Trophoblast cell (in vitro differentiated cells and primary cell): Measurements from ENCODE around the gene CAV1.

ENCODE experiments used
- DNase-seq, 2 donors: peaks; one replicate each; pipeline ENCODE4 v3.0.0-alpha.2; 2016
- H2AFZ ChIP-seq: 2 replicates; pipeline ENCODE4 v1.6.1; 2013; ENCODE audit warnings: low read length, moderate library complexity, mild to moderate bottlenecking; ENCODE audit not compliant: insufficient read depth, poor library complexity
- H2AK5ac ChIP-seq: 2 replicates; pipeline ENCODE4 v1.6.1; 2013; ENCODE audit warnings: mild to moderate bottlenecking, low read length
- H2BK120ac ChIP-seq: 2 replicates; pipeline ENCODE4 v1.6.1; 2013; ENCODE audit warnings: low read length, mild to moderate bottlenecking, moderate library complexity; ENCODE audit not compliant: insufficient read depth, poor library complexity
- H2BK12ac ChIP-seq: 2 replicates; pipeline ENCODE4 v1.6.1; 2013; ENCODE audit warnings: mild to moderate bottlenecking, low read length, moderate library complexity
- H2BK5ac ChIP-seq: 2 replicates; pipeline ENCODE4 v1.6.1; 2013; ENCODE audit warnings: low read length, low read depth, moderate library complexity, mild to moderate bottlenecking; ENCODE audit not compliant: poor library complexity
- H3K14ac ChIP-seq: 2 replicates; pipeline ENCODE4 v1.6.1; 2013; ENCODE audit warnings: mild to moderate bottlenecking, low read length
- H3K18ac ChIP-seq: 2 replicates; pipeline ENCODE4 v1.6.1; 2013; ENCODE audit warnings: mild to moderate bottlenecking, low read length
- H3K23ac ChIP-seq: 2 replicates; pipeline ENCODE4 v1.6.1; 2013; ENCODE audit warnings: low read length
- H3K27ac ChIP-seq: 2 replicates; pipeline ENCODE4 v1.5.1; 2013; ENCODE audit warnings: low read depth, mild to moderate bottlenecking, inconsistent platforms, low read length, moderate library complexity
- H3K27me3 ChIP-seq: 2 replicates; pipeline ENCODE4 v1.6.1; 2013; ENCODE audit warnings: inconsistent platforms, mild to moderate bottlenecking, low read length, moderate library complexity; ENCODE audit not compliant: insufficient read depth
- H3K36me3 ChIP-seq, 2 experiments: 1 replicate in 1 of 2; 2 replicates in 1 of 2; pipeline ENCODE4 v1.6.1; 2013; ENCODE audit warnings: low read length in 2 of 2, mild to moderate bottlenecking in 2 of 2, moderate library complexity in 1 of 2; ENCODE audit not compliant: insufficient read depth in 2 of 2, control insufficient read depth in 1 of 2
- H3K4ac ChIP-seq: 2 replicates; pipeline ENCODE4 v1.6.1; 2013; ENCODE audit warnings: low read depth, mild to moderate bottlenecking, low read length, moderate library complexity
- H3K4me1 ChIP-seq, 2 experiments: 1 replicate in 1 of 2; 2 replicates in 1 of 2; pipeline ENCODE4 v1.6.1; 2013; ENCODE audit warnings: low read length in 2 of 2, mild to moderate bottlenecking in 2 of 2, moderate library complexity in 1 of 2; ENCODE audit not compliant: insufficient read depth in 2 of 2, control insufficient read depth in 1 of 2
- H3K4me2 ChIP-seq: 2 replicates; pipeline ENCODE4 v1.6.1; 2013; ENCODE audit warnings: inconsistent platforms, mild to moderate bottlenecking, low read length, moderate library complexity
- H3K4me3 ChIP-seq: 2 replicates; pipeline ENCODE4 v1.5.1; 2013; ENCODE audit warnings: mild to moderate bottlenecking, low read depth, low read length, inconsistent platforms
- H3K79me1 ChIP-seq: one replicate; pipeline ENCODE4 v1.6.1; 2013; ENCODE audit warnings: low read length
- H3K79me2 ChIP-seq: 2 replicates; pipeline ENCODE4 v1.6.1; 2013; ENCODE audit warnings: low read length, mild to moderate bottlenecking; ENCODE audit not compliant: control insufficient read depth, insufficient read depth, poor library complexity
- H3K9ac ChIP-seq: 2 replicates; pipeline ENCODE4 v1.6.1; 2013; ENCODE audit warnings: mild to moderate bottlenecking, low read length
- H3K9me3 ChIP-seq: 2 replicates; pipeline ENCODE4 v1.6.1; 2013; ENCODE audit warnings: low read depth, mild to moderate bottlenecking, control low read depth, inconsistent platforms, low read length; ENCODE audit not compliant: insufficient read depth
- H4K12ac ChIP-seq: 2 replicates; pipeline ENCODE4 v1.6.1; 2013; ENCODE audit warnings: low read depth, mild to moderate bottlenecking, low read length, moderate library complexity
- H4K8ac ChIP-seq: 2 replicates; pipeline ENCODE4 v1.6.1; 2013; ENCODE audit warnings: low read depth, mild to moderate bottlenecking, low read length, moderate library complexity
- H4K91ac ChIP-seq: one replicate; pipeline ENCODE4 v1.6.1; 2013; ENCODE audit warnings: low read depth, mild to moderate bottlenecking, low read length, moderate library complexity
- WGBS: extraction: QIAGEN DNeasy Blood & Tissue Kit; methylation state at CpG from one replicate; pipeline ENCODE4 v1.1.7; 2013; ENCODE audit warnings: missing lambda C conversion rate; ENCODE audit not compliant: insufficient read length, insufficient coverage; ENCODE audit errors: extremely low coverage; 5-methylcytosine and 5-hydroxymethylcytosine counted together

CAV1 gene

GRCh38 chr7:116547347-116547746 lies 22.5 kb downstream of the CAV1 start:
- H2AK5ac ChIP-seq, result no peak overlapping the region
- no peak overlapping the region for H3K4me2 ChIP-seq
- H2BK5ac ChIP-seq, result no peak overlapping the region
- H2BK12ac ChIP-seq, result no peak overlapping the region
- peak in 1 of 2 donors; percentile 10 for DNase-seq
- H3K36me3 ChIP-seq, result no peaks in the 10 kb centered on the region
- H4K91ac ChIP-seq, result no peak overlapping the region
- no peak overlapping the region for H3K14ac ChIP-seq
- no peaks in the 10 kb centered on the region for H3K9me3 ChIP-seq
- peaks cover 0 to 6% of the 10 kb centered on the region in 2 experiments for H3K4me1 ChIP-seq
- no peak overlapping the region for H4K8ac ChIP-seq
- no peak overlapping the region for H3K18ac ChIP-seq
- H3K4me3 ChIP-seq, result no peak overlapping the region
- H3K9ac ChIP-seq, result no peak overlapping the region
- H3K23ac ChIP-seq, result no peak overlapping the region
- no peak overlapping the region for H3K27ac ChIP-seq
- no CpG with 5 or more reads among the region's 2 CpGs for WGBS
- H3K79me1 ChIP-seq, result peaks cover 3% of the 10 kb centered on the region
- H3K79me2 ChIP-seq, result no peaks in the 10 kb centered on the region
- H4K12ac ChIP-seq, result no peak overlapping the region
- H2BK120ac ChIP-seq, result no peak overlapping the region
- H3K27me3 ChIP-seq, result no peaks in the 10 kb centered on the region
- H2AFZ ChIP-seq, result no peak overlapping the region
- no peak overlapping the region for H3K4ac ChIP-seq

GRCh38 chr7:116548506-116548905 lies 23.7 kb downstream of the CAV1 start:
- H3K79me2 ChIP-seq, result no peaks in the 10 kb centered on the region
- H4K91ac ChIP-seq, result no peak overlapping the region
- no peak overlapping the region for H3K9ac ChIP-seq
- no CpG with 5 or more reads among the region's 3 CpGs for WGBS
- no peak overlapping the region for H3K4me3 ChIP-seq
- H3K14ac ChIP-seq, result no peak overlapping the region
- H3K18ac ChIP-seq, result no peak overlapping the region
- peaks cover 0 to 2% of the 10 kb centered on the region in 2 experiments for H3K4me1 ChIP-seq
- H3K23ac ChIP-seq, result no peak overlapping the region
- H3K79me1 ChIP-seq, result peaks cover 3% of the 10 kb centered on the region
- no peak overlapping the region for H2BK12ac ChIP-seq
- no peak overlapping the region for H4K8ac ChIP-seq
- no peaks in the 10 kb centered on the region for H3K36me3 ChIP-seq
- no peak overlapping the region for H3K27ac ChIP-seq
- DNase-seq, result no peak
- H3K4ac ChIP-seq, result no peak overlapping the region
- no peaks in the 10 kb centered on the region for H3K27me3 ChIP-seq
- H2BK5ac ChIP-seq, result no peak overlapping the region
- H3K4me2 ChIP-seq, result no peak overlapping the region
- no peak overlapping the region for H2AFZ ChIP-seq
- H4K12ac ChIP-seq, result no peak overlapping the region
- H2AK5ac ChIP-seq, result no peak overlapping the region
- no peak overlapping the region for H2BK120ac ChIP-seq
- H3K9me3 ChIP-seq, result no peaks in the 10 kb centered on the region

GRCh38 chr7:116549370-116549769 lies 24.5 kb downstream of the CAV1 start:
- Histone ChIP-seq H3K4me3 (no peak overlapping the region), H2BK5ac (no peak overlapping the region)

GRCh38 chr7:116551692-116552091 lies 26.9 kb downstream of the CAV1 start:
- Histone ChIP-seq H2AFZ (no peak overlapping the region), H3K18ac (no peak overlapping the region), H3K4ac (no peak overlapping the region), H3K36me3 (no peaks in the 10 kb centered on the region), H3K79me1 (no peaks in the 10 kb centered on the region), H4K91ac (no peak overlapping the region), H3K79me2 (no peaks in the 10 kb centered on the region), H3K9me3 (no peaks in the 10 kb centered on the region), H3K4me3 (no peak overlapping the region), H4K8ac (no peak overlapping the region), H3K27me3 (no peaks in the 10 kb centered on the region), H2BK120ac (no peak overlapping the region), H4K12ac (no peak overlapping the region), H3K14ac (no peak overlapping the region), H3K4me2 (no peak overlapping the region), H3K27ac (no peak overlapping the region), H3K9ac (no peak overlapping the region), H2BK5ac (no peak overlapping the region), H2AK5ac (no peak overlapping the region), H3K23ac (no peak overlapping the region), H2BK12ac (no peak overlapping the region), H3K4me1 (no peaks in the 10 kb centered on the region)
- DNase-seq, result no peak
- WGBS, result no CpG with 5 or more reads among the region's 5 CpGs

More at GRCh38 chr7:116549370-116549769, 24.5 kb downstream of the CAV1 start:
- Histone ChIP-seq H2AK5ac (no peak overlapping the region), H3K9me3 (no peaks in the 10 kb centered on the region), H3K36me3 (no peaks in the 10 kb centered on the region), H3K27me3 (no peaks in the 10 kb centered on the region), H3K23ac (no peak overlapping the region), H2AFZ (no peak overlapping the region), H4K8ac (no peak overlapping the region), H2BK120ac (no peak overlapping the region), H3K4ac (no peak overlapping the region), H2BK12ac (no peak overlapping the region), H3K14ac (no peak overlapping the region), H3K79me1 (peaks cover 3% of the 10 kb centered on the region), H3K79me2 (no peaks in the 10 kb centered on the region), H4K91ac (no peak overlapping the region), H3K18ac (no peak overlapping the region), H3K4me1 (peaks cover 0 to 2% of the 10 kb centered on the region in 2 experiments), H3K9ac (no peak overlapping the region), H3K4me2 (no peak overlapping the region), H3K27ac (no peak overlapping the region), H4K12ac (no peak overlapping the region)
- no peak for DNase-seq
